ENCODE results near the gene INTS2.
"Not testable (repeated sequence)": the region's sequence is repeated elsewhere in the genome, so short reads cannot be mapped to it uniquely, and the experiment has no call there.

The INTS2 gene

GRCh38 chr17:61863801-61864126 lies 64.0 kb downstream of the INTS2 start:
- H3K4me3 Mint-ChIP-seq = peak overlapping the region; percentile 93 to 95 (median 95)
- no peaks in the 10 kb centered on the region for H3K27me3 Mint-ChIP-seq (ENCODE audit: low read depth)
- peaks cover 4% of the 10 kb centered on the region for H3K36me3 Mint-ChIP-seq (ENCODE audit: low read depth)
- peak overlapping the region; percentile 91 to 96 (median 95) for H3K27ac Mint-ChIP-seq
- TF ChIP-seq, protein P1, sequence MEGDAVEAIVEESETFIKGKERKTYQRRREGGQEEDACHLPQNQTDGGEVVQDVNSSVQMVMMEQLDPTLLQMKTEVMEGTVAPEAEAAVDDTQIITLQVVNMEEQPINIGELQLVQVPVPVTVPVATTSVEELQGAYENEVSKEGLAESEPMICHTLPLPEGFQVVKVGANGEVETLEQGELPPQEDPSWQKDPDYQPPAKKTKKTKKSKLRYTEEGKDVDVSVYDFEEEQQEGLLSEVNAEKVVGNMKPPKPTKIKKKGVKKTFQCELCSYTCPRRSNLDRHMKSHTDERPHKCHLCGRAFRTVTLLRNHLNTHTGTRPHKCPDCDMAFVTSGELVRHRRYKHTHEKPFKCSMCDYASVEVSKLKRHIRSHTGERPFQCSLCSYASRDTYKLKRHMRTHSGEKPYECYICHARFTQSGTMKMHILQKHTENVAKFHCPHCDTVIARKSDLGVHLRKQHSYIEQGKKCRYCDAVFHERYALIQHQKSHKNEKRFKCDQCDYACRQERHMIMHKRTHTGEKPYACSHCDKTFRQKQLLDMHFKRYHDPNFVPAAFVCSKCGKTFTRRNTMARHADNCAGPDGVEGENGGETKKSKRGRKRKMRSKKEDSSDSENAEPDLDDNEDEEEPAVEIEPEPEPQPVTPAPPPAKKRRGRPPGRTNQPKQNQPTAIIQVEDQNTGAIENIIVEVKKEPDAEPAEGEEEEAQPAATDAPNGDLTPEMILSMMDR (IDR thresholded peaks at IDR 0.05; ENCODE audit: unreplicated experiment in 3 of 3) = no peak
- peaks cover 31% of the 10 kb centered on the region for H3K4me1 Mint-ChIP-seq
- no peaks in the 10 kb centered on the region for H3K9me3 Mint-ChIP-seq

GRCh38 chr17:61862975-61863800 lies 64.6 kb downstream of the INTS2 start, which contains the start of gene BRIP1:
BRIP1 (minus strand) TSS chr17:61863528; CDS start chr17:61861539, 1,989 bp downstream.
- Mint-ChIP-seq H3K9me3 (no peaks in the 10 kb centered on the region), H3K27me3 (ENCODE audit: low read depth) (no peaks in the 10 kb centered on the region), H3K4me1 (peaks cover 31% of the 10 kb centered on the region), H3K27ac (peak within 1 kb of the TSS; percentile 91 to 96 (median 95)), H3K36me3 (ENCODE audit: low read depth) (peaks cover 4% of the 10 kb centered on the region), H3K4me3 (peak within 1 kb of the TSS; percentile 93 to 95 (median 95))
- TF ChIP-seq, protein P1 (IDR thresholded peaks at IDR 0.05; ENCODE audit: unreplicated experiment in 3 of 3) = no peak

- TF ChIP-seq, protein P1 (IDR thresholded peaks at IDR 0.05; ENCODE audit: unreplicated experiment in 3 of 3) = no peak
- Mint-ChIP-seq H3K9me3 (no peaks in the 10 kb centered on the region), H3K4me3 (peak overlapping the region; percentile 93 to 95 (median 95)), H3K36me3 (ENCODE audit: low read depth) (peaks cover 4% of the 10 kb centered on the region), H3K27me3 (ENCODE audit: low read depth) (no peaks in the 10 kb centered on the region), H3K4me1 (peaks cover 31% of the 10 kb centered on the region), H3K27ac (peak overlapping the region; percentile 91 to 96 (median 95))
Observed at GRCh38 chr17:61862105-61862574, 65.6 kb downstream of the INTS2 start.

DNA sequence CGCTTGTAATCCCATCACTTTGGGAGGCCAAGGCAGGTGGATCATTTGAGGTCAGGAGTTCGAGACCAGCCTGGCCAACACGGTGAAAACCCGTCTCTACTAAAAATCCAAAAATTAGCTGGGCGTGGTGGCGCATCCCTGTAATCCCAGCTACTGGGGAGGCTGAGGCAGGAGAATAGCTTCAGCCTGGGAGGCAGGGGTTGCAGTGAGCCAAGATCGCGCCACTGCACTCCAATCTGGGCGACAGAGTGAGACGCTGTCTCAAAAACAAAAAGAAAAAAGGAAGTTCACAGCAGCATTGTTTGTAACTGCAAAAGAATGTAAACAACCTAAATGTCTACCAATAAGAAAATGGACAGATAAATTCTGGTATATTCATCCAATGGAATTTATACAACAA lies 67.4 kb downstream of the INTS2 start:
- not testable (repeated sequence) for H3K27me3 Mint-ChIP-seq (ENCODE audit: low read depth); H3K27ac Mint-ChIP-seq; H3K9me3 Mint-ChIP-seq; H3K36me3 Mint-ChIP-seq (ENCODE audit: low read depth)
- H3K4me1 Mint-ChIP-seq = peaks cover 31% of the 10 kb centered on the region
- peak overlapping the region in 1 of 3 experiments; percentile 12 for H3K4me3 Mint-ChIP-seq

DNA sequence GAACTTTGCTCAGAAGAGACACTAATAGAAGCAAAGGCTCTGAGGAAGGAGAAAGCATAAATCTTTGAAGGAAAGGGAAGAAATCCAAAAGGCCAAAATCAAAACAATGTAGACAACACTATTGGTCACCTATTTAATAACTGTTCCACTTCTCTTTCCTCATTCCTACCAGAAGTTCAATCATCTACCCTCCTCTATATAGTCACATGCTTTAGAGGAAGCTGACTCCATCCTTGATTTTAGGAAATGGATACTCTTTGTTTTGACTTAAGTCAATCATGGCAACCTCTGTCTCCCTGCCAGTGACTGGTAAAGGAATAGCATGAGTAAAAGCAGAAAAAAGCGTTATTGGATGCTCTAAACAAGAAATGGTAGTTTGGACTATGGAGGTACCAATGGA lies 71.7 kb downstream of the INTS2 start:
- Mint-ChIP-seq H3K36me3 (ENCODE audit: low read depth) (peaks cover 23% of the 10 kb centered on the region), H3K4me3 (no peak overlapping the region)
- TF ChIP-seq, protein P1 (IDR thresholded peaks at IDR 0.05; ENCODE audit: unreplicated experiment in 3 of 3) = no peak

DNA sequence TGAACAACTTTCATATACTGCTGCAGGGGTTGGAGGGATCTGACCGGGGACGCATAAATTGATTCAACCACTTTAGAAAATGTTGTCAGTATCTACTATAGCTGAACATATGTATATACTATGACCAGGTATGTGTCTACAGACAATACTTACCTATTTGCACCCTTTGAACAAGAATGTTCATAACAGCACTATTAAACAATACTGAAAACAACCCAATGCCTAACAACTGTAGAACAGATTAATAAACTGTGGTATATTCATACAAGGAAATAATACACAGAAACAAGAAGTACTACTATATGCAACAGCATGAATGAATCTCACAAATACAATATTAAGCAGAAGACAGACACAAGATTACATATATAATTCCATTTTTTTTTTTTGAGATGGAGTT lies 74.9 kb downstream of the INTS2 start:
- H3K27me3 Mint-ChIP-seq (ENCODE audit: low read depth) = no peaks in the 10 kb centered on the region
- H3K36me3 Mint-ChIP-seq (ENCODE audit: low read depth) = peaks cover 23% of the 10 kb centered on the region
- peaks cover 6% of the 10 kb centered on the region for H3K4me1 Mint-ChIP-seq
- TF ChIP-seq, protein P1 (IDR thresholded peaks at IDR 0.05; ENCODE audit: unreplicated experiment in 3 of 3) = no peak
- H3K4me3 Mint-ChIP-seq = no peak overlapping the region
- no peaks in the 10 kb centered on the region for H3K9me3 Mint-ChIP-seq
- no peak overlapping the region for H3K27ac Mint-ChIP-seq

More for the DNA sequence above, 71.7 kb downstream of the INTS2 start:
- Mint-ChIP-seq H3K9me3 (no peaks in the 10 kb centered on the region), H3K27me3 (ENCODE audit: low read depth) (no peaks in the 10 kb centered on the region), H3K27ac (no peak overlapping the region), H3K4me1 (no peaks in the 10 kb centered on the region)
